Stomach (tissue), 9 donors: ENCODE data around the gene FOXP2. TPM values are rescaled to one million over a fixed set of nuclear protein-coding genes. Genes with fewer than 3 reads are reported as not detected.

Experiments used
- DNase-seq, 2 donors: peaks; one replicate each; pipeline versions ENCODE4 v3.0.0 to v3.0.0-alpha.2; 2013 to 2019
- H3K27ac ChIP-seq, 5 donors: fragments of 200-600 bp in 4 of 5; sonication (generic) in 4 of 5; one replicate each; pipeline ENCODE4 v1.5.1; 2013 to 2019; ENCODE audit warnings: mild to moderate bottlenecking in 1 of 5, moderate library complexity in 1 of 5
- H3K27me3 ChIP-seq, 3 donors: fragments of 200-600 bp; sonication (generic); one replicate each; pipeline ENCODE4 v1.5.1; 2017 to 2019; ENCODE audit warnings: mixed run types in 1 of 3
- H3K36me3 ChIP-seq, 4 donors: fragments of 200-600 bp; sonication (generic); 1 replicate in 3 of 4; 2 replicates in 1 of 4; pipeline ENCODE4 v1.5.1; 2016 to 2019
- H3K4me1 ChIP-seq, 4 donors: fragments of 200-600 bp; sonication (generic); one replicate each; pipeline ENCODE4 v1.5.1; 2016 to 2019
- H3K4me3 ChIP-seq, 4 donors: fragments of 200-600 bp; sonication (generic) in 3 of 4; one replicate each; pipeline ENCODE4 v1.5.1; 2016 to 2019; ENCODE audit warnings: mild to moderate bottlenecking in 1 of 4
- H3K9me3 ChIP-seq, 4 donors: fragments of 200-600 bp; sonication (generic); one replicate each; pipeline ENCODE4 v1.5.1; 2016 to 2019
- CTCF ChIP-seq, 7 experiments: fragments of 450-650 bp in 4 of 7; fragments of 200-600 bp in 3 of 7; sonication (generic) in 3 of 7; IDR thresholded peaks; one replicate each; pipeline ENCODE4 v1.5.1; 2016 to 2019; ENCODE audit warnings: antibody characterized with exemption in 7 of 7, control low read depth in 2 of 7, mild to moderate bottlenecking in 1 of 7
- EP300 ChIP-seq: sonication (generic); formaldehyde crosslinking; IDR thresholded peaks from one replicate; pipeline ENCODE4 v1.6.1; 2017; ENCODE audit warnings: antibody characterized with exemption
- POLR2A ChIP-seq, 4 donors: fragments of 450-650 bp; IDR thresholded peaks; one replicate each; pipeline ENCODE4 v1.6.1; 2016; ENCODE audit warnings: antibody characterized with exemption in 4 of 4, control low read depth in 2 of 4, mild to moderate bottlenecking in 1 of 4, moderate library complexity in 1 of 4
- POLR2AphosphoS5 ChIP-seq, 3 donors: sonication (generic); formaldehyde crosslinking; IDR thresholded peaks; one replicate each; pipeline ENCODE4 v1.6.1; 2016; ENCODE audit warnings: antibody characterized with exemption in 3 of 3
- WGBS, 5 donors: extraction: QIAGEN DNeasy Blood & Tissue Kit in 3 of 5; methylation state at CpG; one replicate each; pipeline versions ENCODE4 v1.1.5 to v1.1.7; 2013 to 2018; 5-methylcytosine and 5-hydroxymethylcytosine counted together
- intact Hi-C: fragments of 100-400 bp; cut with DNase I; formaldehyde crosslinking; loops from one replicate; pipeline ENCODE4 v1.15.1; 2023; ENCODE audit warnings: low total_unique reads
- polyA plus RNA-seq, 3 donors: library from polyadenylated mRNA; stranded (reverse); fragments of 200-250 nt; gene quantifications; one replicate each; pipeline ENCODE4 v1.2.3, GENCODE V29; 2013
- total RNA-seq, 5 donors: library from RNA; depleted of rRNA; stranded (reverse); fragments of >200 nt; gene quantifications; one replicate each; pipeline versions ENCODE4 v1.1.0 to v1.2.3, GENCODE V29; 2014 to 2016
- donor health status: healthy with polysubstance abuse.
- donor health status: Bipolar disorder and iron deficiency.
- donor health status: healthy.

Gene FOXP2
- total and polyA plus RNA-seq, 8 donors, result 0.92 to 51.6 (median 7.1) TPM

- no peak for TF ChIP-seq POLR2A (IDR thresholded peaks at IDR 0.05)
- no peak for TF ChIP-seq EP300
- TF ChIP-seq POLR2AphosphoS5 (IDR thresholded peaks at IDR 0.05), result no peak
- no peak for TF ChIP-seq CTCF (IDR thresholded peaks at IDR 0.05)
Measured at GRCh38 chr7:114703677-114704076, 289.1 kb downstream of the FOXP2 start.

GRCh38 chr7:114708646-114709045, 294.0 kb downstream of the FOXP2 start:
- intact Hi-C loops, result no loop called here
- 63 to 74% (median 73%) methylated on average over 6 of the region's 6 CpGs for WGBS, 5 donors
- DNase-seq, result peak in 1 of 2 donors; percentile 50

More at GRCh38 chr7:114703677-114704076, 289.1 kb downstream of the FOXP2 start:
- no peak for DNase-seq
- intact Hi-C loops, result no loop called here
- Histone ChIP-seq H3K27ac (no peak overlapping the region), H3K4me1 (no peaks in the 10 kb centered on the region), H3K9me3 (no peaks in the 10 kb centered on the region), H3K27me3 (no peaks in the 10 kb centered on the region), H3K4me3 (no peak overlapping the region), H3K36me3 (no peaks in the 10 kb centered on the region)
- 67 to 73% (median 72%) methylated on average over 6 of the region's 6 CpGs for WGBS, 5 donors

GRCh38 chr7:114710499-114710898, 295.9 kb downstream of the FOXP2 start:
- WGBS, 5 donors, result 75 to 88% (median 76%) methylated on average over 5 of the region's 5 CpGs
- H3K9me3 ChIP-seq, result no peaks in the 10 kb centered on the region
- H3K4me3 ChIP-seq, result no peak overlapping the region
- H3K36me3 ChIP-seq, result no peaks in the 10 kb centered on the region
- TF ChIP-seq POLR2A (IDR thresholded peaks at IDR 0.05) (no peak), EP300 (no peak), CTCF (IDR thresholded peaks at IDR 0.05) (no peak), POLR2AphosphoS5 (IDR thresholded peaks at IDR 0.05) (no peak)
- H3K27ac ChIP-seq, result no peak overlapping the region
- H3K27me3 ChIP-seq, result no peaks in the 10 kb centered on the region
- H3K4me1 ChIP-seq, result no peaks in the 10 kb centered on the region
- DNase-seq, result no peak
- intact Hi-C loops, result no loop called here

More at GRCh38 chr7:114708646-114709045, 294.0 kb downstream of the FOXP2 start:
- Histone ChIP-seq H3K4me1 (no peaks in the 10 kb centered on the region), H3K9me3 (no peaks in the 10 kb centered on the region), H3K4me3 (no peak overlapping the region), H3K36me3 (no peaks in the 10 kb centered on the region), H3K27ac (no peak overlapping the region), H3K27me3 (no peaks in the 10 kb centered on the region)
- TF ChIP-seq CTCF (IDR thresholded peaks at IDR 0.05) (no peak), POLR2AphosphoS5 (IDR thresholded peaks at IDR 0.05) (no peak), POLR2A (IDR thresholded peaks at IDR 0.05) (no peak), EP300 (no peak)

- intact Hi-C loops, result no loop called here
- TF ChIP-seq POLR2A (IDR thresholded peaks at IDR 0.05) (no peak), EP300 (no peak), POLR2AphosphoS5 (IDR thresholded peaks at IDR 0.05) (no peak), CTCF (IDR thresholded peaks at IDR 0.05) (no peak)
- no peaks in the 10 kb centered on the region for H3K4me1 ChIP-seq
- no peaks in the 10 kb centered on the region for H3K9me3 ChIP-seq
- H3K27ac ChIP-seq, result no peak overlapping the region
- no peaks in the 10 kb centered on the region for H3K27me3 ChIP-seq
- H3K4me3 ChIP-seq, result no peak overlapping the region
- H3K36me3 ChIP-seq, result no peaks in the 10 kb centered on the region
- peak in 1 of 2 donors; percentile 4 for DNase-seq
- WGBS, 5 donors, result 32 to 63% (median 48%) methylated on average over 4 of the region's 4 CpGs
Measured at GRCh38 chr7:114711241-114711640, 296.6 kb downstream of the FOXP2 start.
